HG02678 (cell line): ENCODE measurements around the gene ATP1B1.

ENCODE experiments used
- ATAC-seq: cut with Tn5 transposase; IDR thresholded peaks from one replicate; pipeline ENCODE4 v1.9.1; 2021; ENCODE audit warnings: mild to moderate bottlenecking, moderate library complexity; ENCODE audit not compliant: unreplicated experiment

ATP1B1 gene

DNA sequence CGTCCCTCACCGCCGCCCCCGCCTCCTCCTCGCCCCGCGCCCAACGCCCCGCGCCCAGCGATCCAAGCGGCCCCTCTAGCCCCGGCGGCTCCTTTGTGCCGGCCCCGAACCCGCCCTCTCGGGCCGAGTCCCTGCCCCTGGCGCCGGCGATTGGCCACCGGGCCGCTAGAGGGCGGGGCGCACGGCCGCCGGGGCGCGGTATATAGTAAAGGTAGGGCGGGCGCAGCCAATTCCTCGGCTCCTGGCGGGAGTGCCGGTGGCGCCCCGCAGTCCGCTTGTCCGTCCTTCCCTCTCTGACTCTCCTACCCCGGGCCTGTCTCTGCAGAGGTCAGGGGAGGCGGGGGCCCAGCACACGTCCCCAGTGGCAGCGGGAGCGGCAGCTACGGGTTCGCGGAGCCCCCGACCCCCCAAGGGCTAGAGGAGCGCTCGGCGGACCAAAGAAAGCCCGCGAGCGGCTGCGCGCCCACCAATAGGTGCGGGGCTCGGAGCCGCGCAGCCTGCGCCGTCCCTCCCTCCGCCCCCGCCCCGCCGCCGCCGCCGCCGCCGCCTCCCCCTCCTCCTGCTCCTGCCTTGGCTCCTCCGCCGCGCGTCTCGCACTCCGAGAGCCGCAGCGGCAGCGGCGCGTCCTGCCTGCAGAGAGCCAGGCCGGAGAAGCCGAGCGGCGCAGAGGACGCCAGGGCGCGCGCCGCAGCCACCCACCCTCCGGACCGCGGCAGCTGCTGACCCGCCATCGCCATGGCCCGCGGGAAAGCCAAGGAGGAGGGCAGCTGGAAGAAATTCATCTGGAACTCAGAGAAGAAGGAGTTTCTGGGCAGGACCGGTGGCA, at the start of gene ATP1B1:
TSS of gene ATP1B1 (plus strand) at position 596 of the 826 bp plus-strand sequence. CDS start at position 736, 140 bp downstream.
- ATAC-seq = peak; percentile 85

DNA sequence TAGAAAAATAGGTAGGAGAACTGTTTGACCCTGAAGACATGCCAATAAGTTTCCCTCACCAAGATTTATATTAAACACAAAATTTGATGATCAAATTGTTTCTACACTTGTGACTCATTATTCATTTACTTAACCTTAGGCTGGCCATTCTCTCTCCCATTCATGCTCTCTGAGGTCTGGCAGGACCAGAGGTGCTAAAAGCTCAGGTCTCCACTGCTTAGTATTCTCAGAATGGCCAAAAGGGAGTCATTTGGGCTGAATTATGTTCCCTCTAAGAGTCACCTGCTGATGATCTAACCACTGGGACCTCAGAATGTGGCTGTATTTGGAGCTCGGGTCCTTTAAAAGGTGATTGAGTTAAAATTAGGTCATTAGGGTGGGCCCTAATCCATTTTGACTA, 47.1 kb upstream of the ATP1B1 start:
- no peak for ATAC-seq

DNA sequence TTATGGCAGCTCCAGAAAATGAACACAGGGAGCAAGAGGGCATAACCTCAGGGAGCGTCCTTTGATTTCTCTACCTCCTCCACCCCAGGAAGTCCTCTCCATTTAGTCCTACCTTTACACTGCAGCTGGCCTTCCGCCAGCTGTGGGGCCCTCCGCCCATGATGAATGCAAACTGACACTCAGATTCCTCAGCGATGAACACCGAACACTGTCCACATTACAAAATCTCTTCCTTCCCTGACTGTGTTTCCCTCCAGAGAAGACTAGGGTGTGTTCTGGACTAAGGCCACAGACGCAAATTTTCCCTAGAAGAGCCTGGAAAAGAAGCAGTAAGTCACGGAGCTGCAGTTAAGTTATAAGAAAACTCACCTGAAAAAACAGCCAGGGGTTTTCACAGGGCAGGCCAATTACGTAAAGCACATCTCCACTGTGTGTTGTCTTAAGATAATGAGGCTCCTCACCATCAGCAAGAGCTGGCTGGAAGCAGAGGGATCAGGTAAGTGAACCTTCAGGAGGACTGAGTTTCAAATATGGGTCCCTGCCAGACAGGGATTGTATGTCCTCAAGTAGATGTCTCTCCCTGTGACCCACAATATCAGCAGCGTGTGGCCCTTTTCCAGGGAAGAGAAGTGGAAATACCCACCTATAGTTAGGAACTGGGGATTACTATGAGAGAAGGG, 46.3 kb upstream of the ATP1B1 start:
- ATAC-seq = no peak

GRCh38 chr1:169060919-169061639, 45.4 kb upstream of the ATP1B1 start:
- ATAC-seq = no peak

DNA sequence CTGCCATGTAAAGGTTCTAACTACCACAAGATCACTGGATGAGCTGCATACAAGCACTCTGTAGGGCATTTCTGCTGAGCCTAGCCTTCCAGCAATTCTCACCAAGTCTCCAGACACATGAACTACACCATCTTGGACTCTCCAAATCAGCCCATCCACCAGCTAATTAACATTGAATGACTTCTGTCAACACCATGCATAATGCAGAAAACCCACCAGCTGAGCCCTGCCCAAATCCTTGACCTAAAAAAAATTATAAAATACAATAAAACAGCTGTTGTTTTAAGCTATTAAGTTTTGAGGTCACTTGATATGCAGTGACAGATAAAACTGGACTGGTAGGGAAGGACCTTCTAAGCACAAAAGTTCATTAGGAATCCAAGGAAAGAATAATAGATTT, 44.3 kb upstream of the ATP1B1 start:
- no peak for ATAC-seq

- no peak for ATAC-seq
Observed at GRCh38 chr1:169064103-169064502, 42.4 kb upstream of the ATP1B1 start.

- no peak for ATAC-seq
Observed at GRCh38 chr1:169070547-169070946, 35.9 kb upstream of the ATP1B1 start.

GRCh38 chr1:169070958-169071357, 35.5 kb upstream of the ATP1B1 start:
- no peak for ATAC-seq

DNA sequence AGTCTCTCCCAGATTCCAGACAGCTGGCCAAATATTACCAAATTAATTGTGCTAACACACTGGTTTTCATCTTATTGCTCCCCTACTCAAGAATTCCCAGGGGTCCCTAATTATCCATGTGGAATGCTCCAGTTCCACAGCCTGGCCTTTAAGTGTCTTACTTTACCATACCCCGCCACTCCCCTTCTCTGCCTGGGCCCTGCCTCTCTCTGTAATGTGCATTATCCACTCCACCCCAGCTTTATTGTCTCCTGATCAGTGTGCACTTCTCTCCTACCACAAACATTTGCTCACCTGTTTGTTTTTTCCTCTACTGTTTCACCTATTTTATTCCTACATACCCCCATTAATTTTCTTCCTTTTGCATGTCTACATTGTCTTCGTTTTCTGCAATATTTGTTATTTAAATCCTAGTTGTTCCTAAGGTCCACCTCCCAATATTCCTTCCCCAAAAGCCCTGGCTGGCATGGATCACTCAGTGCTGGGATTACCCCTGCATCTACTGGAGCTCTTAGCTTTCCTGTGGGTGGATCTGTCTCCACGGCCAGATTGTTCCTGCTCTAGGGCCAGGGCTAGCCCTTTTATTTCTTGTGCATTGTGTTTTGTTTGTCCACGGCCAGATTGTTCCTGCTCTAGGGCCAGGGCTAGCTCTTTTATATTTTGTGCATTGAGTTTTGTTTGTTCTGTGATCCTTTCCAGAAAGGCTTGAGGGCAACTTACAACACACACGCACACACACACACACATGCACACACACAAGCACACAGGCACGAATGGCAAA, 33.4 kb upstream of the ATP1B1 start:
- ATAC-seq = no peak

GRCh38 chr1:169078163-169078883, 28.2 kb upstream of the ATP1B1 start:
- no peak for ATAC-seq

- no peak for ATAC-seq
Observed at GRCh38 chr1:169081503-169082123, 24.9 kb upstream of the ATP1B1 start.

- no peak for ATAC-seq
Observed at GRCh38 chr1:169085911-169086310, 20.6 kb upstream of the ATP1B1 start.

DNA sequence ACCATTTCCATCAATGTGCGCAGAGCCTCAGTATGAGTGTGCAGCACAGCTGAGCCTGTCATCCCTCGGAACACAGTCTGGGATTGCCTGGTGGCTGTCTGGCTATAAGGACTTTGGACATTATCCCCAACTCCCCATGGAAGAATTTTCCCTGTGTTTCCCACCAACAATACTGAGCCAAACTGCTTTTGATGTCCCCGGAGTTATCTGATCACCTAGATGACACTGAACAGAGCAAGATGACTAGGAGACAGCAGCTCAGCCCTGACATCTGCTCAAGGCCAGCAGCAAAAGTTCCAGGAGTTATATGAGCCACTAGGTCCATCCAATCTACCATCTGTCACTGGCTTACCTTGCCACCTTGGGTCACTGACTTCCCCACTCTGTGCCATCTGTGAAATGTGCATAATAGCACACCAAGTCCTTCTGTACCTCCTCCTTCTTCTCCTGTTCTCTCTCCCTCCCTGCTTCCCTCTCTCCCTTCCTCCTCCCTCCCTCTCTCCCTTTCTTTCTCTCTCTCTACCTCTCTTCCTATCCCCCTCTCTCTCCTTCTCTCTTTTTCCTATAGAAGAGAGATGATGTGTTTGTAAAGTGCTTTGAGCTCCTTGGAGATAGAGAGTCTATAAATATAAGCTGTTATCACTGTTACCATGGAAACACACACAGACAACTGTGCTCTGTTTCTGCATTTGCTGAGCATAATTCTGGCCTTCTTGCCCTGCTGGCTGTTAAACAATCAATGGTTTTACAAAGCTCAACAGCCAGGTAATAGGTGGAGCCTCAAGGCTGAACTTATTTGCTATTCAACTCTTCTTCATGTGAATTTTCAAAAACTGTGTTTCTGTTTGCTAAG, 19.7 kb upstream of the ATP1B1 start:
- no peak for ATAC-seq

DNA sequence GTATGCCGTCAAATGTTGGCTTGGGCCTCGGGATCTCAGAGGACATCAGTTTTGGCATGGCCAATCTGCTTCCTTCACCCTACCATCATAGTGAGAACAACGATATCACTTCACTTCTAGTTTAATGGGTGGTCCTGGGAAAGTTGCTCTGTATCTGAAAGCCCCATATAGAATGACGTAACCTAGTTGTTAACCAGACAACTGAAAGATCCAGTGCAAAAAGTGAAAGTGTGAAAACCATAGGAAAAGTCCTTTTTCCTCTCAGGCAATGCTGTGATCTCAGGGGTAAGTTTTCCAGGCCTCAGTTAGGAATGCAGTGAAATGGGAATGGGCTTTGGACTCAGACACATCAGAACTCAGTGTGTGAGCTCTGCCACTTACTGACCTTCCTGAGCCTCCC, 18.6 kb upstream of the ATP1B1 start:
- ATAC-seq = no peak

DNA sequence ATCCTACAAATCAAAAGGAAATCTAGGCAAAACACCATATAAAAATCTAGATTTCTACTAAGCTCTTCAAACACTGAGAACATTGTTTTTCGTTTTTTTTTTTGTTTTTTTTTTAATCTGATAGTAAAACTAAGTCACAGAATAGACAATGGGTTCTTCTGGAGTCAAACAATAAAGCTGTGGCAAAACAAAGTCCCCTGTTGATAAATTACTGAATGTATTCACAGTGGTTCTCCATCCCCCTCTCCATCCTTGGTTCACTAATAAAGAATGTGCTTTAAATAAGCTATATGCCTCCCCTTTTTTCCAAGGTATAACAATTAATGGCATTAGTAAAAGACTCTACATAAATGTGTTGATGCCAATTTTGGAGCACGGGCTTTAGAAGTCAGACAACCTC, 16.7 kb upstream of the ATP1B1 start:
- no peak for ATAC-seq

DNA sequence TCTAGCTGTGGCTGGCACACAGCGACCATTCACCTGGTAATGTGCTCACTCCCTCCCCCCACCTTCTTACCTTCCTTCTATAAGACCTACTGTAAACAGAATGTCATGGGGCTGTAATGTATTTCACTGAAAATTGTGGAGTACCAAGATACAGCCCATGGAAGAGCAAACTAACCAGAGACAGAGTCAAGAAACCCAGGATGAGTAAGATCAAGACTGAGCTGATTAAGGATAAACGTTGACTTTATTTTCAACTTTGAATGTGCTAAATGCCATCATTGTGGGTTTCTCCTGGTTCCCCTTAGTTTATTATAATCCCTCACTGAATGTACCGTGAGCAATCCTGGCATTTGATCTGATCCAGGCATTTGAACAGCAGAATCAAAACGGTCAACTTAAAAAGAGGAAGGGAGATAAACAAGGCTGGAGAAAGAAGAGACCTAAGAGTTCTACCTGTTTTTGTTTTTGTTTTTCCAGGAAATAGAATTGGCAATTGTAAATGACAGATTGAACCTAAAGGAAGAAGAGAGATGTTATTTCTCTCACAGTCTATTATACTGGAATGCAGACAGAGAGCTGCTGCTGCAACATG, 16.1 kb upstream of the ATP1B1 start:
- ATAC-seq = no peak

- peak; percentile 48 for ATAC-seq
Observed at GRCh38 chr1:169090900-169091311, 15.6 kb upstream of the ATP1B1 start.

DNA sequence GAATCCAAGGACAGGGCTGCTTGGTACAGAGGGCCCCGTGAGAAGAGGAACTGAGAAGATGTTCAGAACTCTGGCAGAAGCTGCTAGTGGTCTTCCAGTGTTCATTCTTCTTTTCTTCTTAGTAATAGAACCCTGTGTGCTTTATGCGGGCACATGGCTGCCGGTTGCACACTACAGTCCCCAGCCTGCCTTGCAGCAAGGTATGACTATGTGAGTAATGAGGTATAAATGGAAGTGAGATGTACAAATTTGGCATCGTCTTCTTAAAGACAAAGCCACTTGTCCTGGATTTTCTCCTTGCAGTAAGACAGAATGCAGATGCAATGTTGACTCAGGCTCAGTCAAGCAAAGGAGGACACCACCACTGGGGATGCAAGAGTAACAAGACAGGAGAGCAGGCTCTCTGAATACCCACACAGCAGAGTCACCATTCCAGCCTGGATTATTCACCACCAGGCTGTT, 15.0 kb upstream of the ATP1B1 start:
- peak; percentile 61 for ATAC-seq
